HG03064 (cell line): ENCODE data around the gene TRIM74.
"Not testable (repeated sequence)": the region's sequence is repeated elsewhere in the genome, so short reads cannot be mapped to it uniquely, and the experiment has no call there.

Source experiments
- ATAC-seq: cut with Tn5 transposase; IDR thresholded peaks from one replicate; pipeline ENCODE4 v1.9.1; 2021; ENCODE audit warnings: low read depth; ENCODE audit not compliant: unreplicated experiment

TRIM74 gene

GRCh38 chr7:72968980-72969516 lies at the start of gene TRIM74:
Gene TRIM74, minus strand, starts transcription at chr7:72969466. Its CDS starts 3,309 bp downstream, at chr7:72966157.
- not testable (repeated sequence) for ATAC-seq

GRCh38 chr7:73006491-73006890 lies 37.2 kb upstream of the TRIM74 start:
- ATAC-seq, result not testable (repeated sequence)

GRCh38 chr7:73005693-73006447 lies 36.6 kb upstream of the TRIM74 start:
- ATAC-seq, result peak; percentile 76

- ATAC-seq, result peak; percentile 78
Observed at GRCh38 chr7:73005356-73005692, 36.1 kb upstream of the TRIM74 start.

- ATAC-seq, result not testable (repeated sequence)
Observed at GRCh38 chr7:72997887-72998468, 28.7 kb upstream of the TRIM74 start.

GRCh38 chr7:72997447-72997846 lies 28.2 kb upstream of the TRIM74 start:
- not testable (repeated sequence) for ATAC-seq

GRCh38 chr7:72995484-72995883 lies 26.2 kb upstream of the TRIM74 start:
- ATAC-seq, result not testable (repeated sequence)

GRCh38 chr7:72990146-72990913 lies 21.1 kb upstream of the TRIM74 start:
- not testable (repeated sequence) for ATAC-seq

- not testable (repeated sequence) for ATAC-seq
Observed at GRCh38 chr7:72982084-72982483, 12.8 kb upstream of the TRIM74 start.

- ATAC-seq, result not testable (repeated sequence)
Observed at GRCh38 chr7:72980382-72980781, 11.1 kb upstream of the TRIM74 start.

- ATAC-seq, result not testable (repeated sequence)
Observed at GRCh38 chr7:72976434-72976833, 7.2 kb upstream of the TRIM74 start.

- not testable (repeated sequence) for ATAC-seq
Observed at GRCh38 chr7:72975656-72976286, 6.5 kb upstream of the TRIM74 start.

- ATAC-seq, result not testable (repeated sequence)
Observed at GRCh38 chr7:72974781-72975180, 5.5 kb upstream of the TRIM74 start.

- ATAC-seq, result not testable (repeated sequence)
Observed at GRCh38 chr7:72971505-72971904, 2.2 kb upstream of the TRIM74 start.

GRCh38 chr7:72969688-72970087 lies 422 bp upstream of the TRIM74 start:
- not testable (repeated sequence) for ATAC-seq

- not testable (repeated sequence) for ATAC-seq
Observed at GRCh38 chr7:72966892-72967291, 2.4 kb downstream of the TRIM74 start.

GRCh38 chr7:72965186-72965975 lies 3.9 kb downstream of the TRIM74 start:
- ATAC-seq, result not testable (repeated sequence)

- ATAC-seq, result not testable (repeated sequence)
Observed at GRCh38 chr7:72963056-72963455, 6.2 kb downstream of the TRIM74 start.

- not testable (repeated sequence) for ATAC-seq
Observed at GRCh38 chr7:72961346-72961650, 8.0 kb downstream of the TRIM74 start.
